MM.1S (cell line): ENCODE data around the gene TGFB1.
"Not testable (repeated sequence)": the region's sequence is repeated elsewhere in the genome, so short reads cannot be mapped to it uniquely, and the experiment has no call there.

ENCODE experiments used
- DNase-seq: peaks from one replicate; pipeline ENCODE4 v3.0.0-alpha.2; 2015
- H2AFZ ChIP-seq: fragments of 300-600 bp; sonication (generic); 2 replicates; pipeline ENCODE4 v1.6.0; 2016; ENCODE audit warnings: antibody characterized with exemption, low read length
- H3F3A ChIP-seq: fragments of 300-600 bp; sonication (generic); 2 replicates; pipeline ENCODE4 v1.6.1; 2016; ENCODE audit warnings: mild to moderate bottlenecking, antibody characterized with exemption, low read length, moderate library complexity, mixed read lengths; ENCODE audit not compliant: insufficient read depth
- H3K27ac ChIP-seq: fragments of 300-600 bp; sonication (generic); 2 replicates; pipeline ENCODE4 v1.5.1; 2016; ENCODE audit warnings: mild to moderate bottlenecking, low read length
- H3K27me3 ChIP-seq: fragments of 300-600 bp; sonication (generic); replicated peaks from 2 replicates; pipeline ENCODE4 v1.6.0; 2016; ENCODE audit warnings: low read length; ENCODE audit not compliant: insufficient read depth
- H3K36me3 ChIP-seq: fragments of 300-600 bp; sonication (generic); replicated peaks from 2 replicates; pipeline ENCODE4 v1.6.1; 2016; ENCODE audit warnings: mild to moderate bottlenecking, low read length, mixed read lengths; ENCODE audit not compliant: insufficient read depth
- H3K4me1 ChIP-seq: fragments of 300-600 bp; sonication (generic); 2 replicates; pipeline ENCODE4 v1.6.1; 2016; ENCODE audit warnings: low read length, mixed read lengths
- H3K4me2 ChIP-seq: fragments of 300-600 bp; sonication (generic); 2 replicates; pipeline ENCODE4 v1.6.0; 2016; ENCODE audit warnings: low read depth, low read length
- H3K4me3 ChIP-seq: fragments of 300-600 bp; sonication (generic); 2 replicates; pipeline ENCODE4 v1.5.1; 2016; ENCODE audit warnings: low read length, mixed read lengths
- H3K79me2 ChIP-seq: fragments of 300-600 bp; sonication (generic); 2 replicates; pipeline ENCODE4 v1.6.1; 2016; ENCODE audit warnings: mixed run types, low read length, mixed read lengths
- H3K9ac ChIP-seq: fragments of 300-600 bp; sonication (generic); 2 replicates; pipeline ENCODE4 v1.6.1; 2016; ENCODE audit warnings: low read length, mixed read lengths
- H3K9me2 ChIP-seq: fragments of 300-600 bp; sonication (generic); replicated peaks from 2 replicates; pipeline ENCODE4 v1.6.1; 2016; ENCODE audit warnings: mild to moderate bottlenecking, low read length, mixed read lengths; ENCODE audit not compliant: insufficient read depth
- H3K9me3 ChIP-seq: fragments of 300-600 bp; sonication (generic); replicated peaks from 2 replicates; pipeline ENCODE4 v1.6.1; 2016; ENCODE audit warnings: mild to moderate bottlenecking, low read length, mixed read lengths; ENCODE audit not compliant: insufficient read depth
- H4K20me1 ChIP-seq: fragments of 300-600 bp; sonication (generic); 2 replicates; pipeline ENCODE4 v1.6.1; 2016; ENCODE audit warnings: mild to moderate bottlenecking, low read length, moderate library complexity, mixed read lengths; ENCODE audit not compliant: insufficient read depth
- CTCF ChIP-seq: fragments of 300-600 bp; sonication (generic); IDR thresholded peaks from 2 replicates; pipeline ENCODE4 v1.5.1; 2016; ENCODE audit warnings: antibody characterized with exemption, low read length, mixed read lengths
- EZH2 ChIP-seq: fragments of 300-600 bp; sonication (generic); optimal IDR thresholded peaks from 2 replicates; pipeline ENCODE3; 2017; ENCODE audit warnings: low read depth, mild to moderate bottlenecking, antibody characterized with exemption, low read length, mixed read lengths
- EZH2phosphoT487 ChIP-seq: fragments of 300-600 bp; sonication (generic); IDR thresholded peaks from 2 replicates; pipeline ENCODE4 v1.6.1; 2018; ENCODE audit warnings: antibody characterized with exemption, low read length

Gene TGFB1

GRCh38 chr19:41351339-41352245 is 2.1 kb downstream of the TGFB1 start:
- Histone ChIP-seq H4K20me1 (no peaks in the 10 kb centered on the region), H3K4me3 (peak overlapping the region; percentile 91), H3K27ac (no peak overlapping the region), H3K27me3 (no peaks in the 10 kb centered on the region), H3K36me3 (no peaks in the 10 kb centered on the region), H3F3A (peaks cover 11% of the 10 kb centered on the region), H2AFZ (peak overlapping the region; percentile 87), H3K9me2 (no peaks in the 10 kb centered on the region), H3K79me2 (peaks cover 3% of the 10 kb centered on the region; the same call in 1 of the 2 replicates), H3K4me1 (peaks cover 8% of the 10 kb centered on the region; the same call in 1 of the 2 replicates), H3K9me3 (no peaks in the 10 kb centered on the region), H3K9ac (peak overlapping the region; percentile 67; the same call in 1 of the 2 replicates), H3K4me2 (peak overlapping the region; percentile 96)
- DNase-seq, result peak; percentile 56
- TF ChIP-seq EZH2 (no peak), EZH2phosphoT487 (no peak), CTCF (no peak)

GRCh38 chr19:41350735-41351338 is 2.9 kb downstream of the TGFB1 start:
- H3K9ac ChIP-seq, result peak overlapping the region; percentile 67; the same call in 1 of the 2 replicates
- peak overlapping the region; percentile 87 for H2AFZ ChIP-seq
- H3K4me1 ChIP-seq, result peaks cover 8% of the 10 kb centered on the region; the same call in 1 of the 2 replicates
- no peak for DNase-seq
- peak overlapping the region; percentile 91 for H3K4me3 ChIP-seq
- H3K27me3 ChIP-seq, result no peaks in the 10 kb centered on the region
- H3K4me2 ChIP-seq, result peak overlapping the region; percentile 96
- H3F3A ChIP-seq, result peaks cover 11% of the 10 kb centered on the region
- no peak overlapping the region for H3K27ac ChIP-seq
- H3K36me3 ChIP-seq, result no peaks in the 10 kb centered on the region
- H3K9me3 ChIP-seq, result no peaks in the 10 kb centered on the region
- peaks cover 3% of the 10 kb centered on the region; the same call in 1 of the 2 replicates for H3K79me2 ChIP-seq
- H4K20me1 ChIP-seq, result no peaks in the 10 kb centered on the region
- no peaks in the 10 kb centered on the region for H3K9me2 ChIP-seq
- TF ChIP-seq CTCF (no peak), EZH2 (no peak)

- H3K9ac ChIP-seq, H3F3A ChIP-seq, H2AFZ ChIP-seq, H3K4me2 ChIP-seq, H3K79me2 ChIP-seq, H3K4me3 ChIP-seq, H3K9me2 ChIP-seq, H3K27ac ChIP-seq, H3K36me3 ChIP-seq, H3K27me3 ChIP-seq, H3K9me3 ChIP-seq, DNase-seq, H4K20me1 ChIP-seq, H3K4me1 ChIP-seq: not testable (repeated sequence)
These were observed 6.8 kb downstream of the TGFB1 start for GRCh38 chr19:41346916-41347315.
